Choroid plexus epithelial cell (primary cell): ENCODE data around the gene RUNX2.

Experiments
- DNase-seq: peaks from one replicate; pipeline ENCODE4 v3.0.0-alpha.2; 2010; ENCODE audit warnings: low read depth
- H3K4me3 ChIP-seq: 2 replicates; pipeline ENCODE4 v1.5.1; 2011; ENCODE audit warnings: low read depth, mild to moderate bottlenecking, control low read depth, low read length, moderate library complexity
- TF ChIP-seq, protein P1 (sequence below): conservative IDR thresholded peaks from 2 replicates; pipeline ENCODE4 v1.5.1; 2011; ENCODE audit warnings: low read depth, mild to moderate bottlenecking, control low read depth, inconsistent platforms, low read length, moderate library complexity

Gene RUNX2

GRCh38 chr6:45566882-45567281, 238.8 kb downstream of the RUNX2 start:
- DNase-seq, result peak; percentile 28
- TF ChIP-seq, protein P1, sequence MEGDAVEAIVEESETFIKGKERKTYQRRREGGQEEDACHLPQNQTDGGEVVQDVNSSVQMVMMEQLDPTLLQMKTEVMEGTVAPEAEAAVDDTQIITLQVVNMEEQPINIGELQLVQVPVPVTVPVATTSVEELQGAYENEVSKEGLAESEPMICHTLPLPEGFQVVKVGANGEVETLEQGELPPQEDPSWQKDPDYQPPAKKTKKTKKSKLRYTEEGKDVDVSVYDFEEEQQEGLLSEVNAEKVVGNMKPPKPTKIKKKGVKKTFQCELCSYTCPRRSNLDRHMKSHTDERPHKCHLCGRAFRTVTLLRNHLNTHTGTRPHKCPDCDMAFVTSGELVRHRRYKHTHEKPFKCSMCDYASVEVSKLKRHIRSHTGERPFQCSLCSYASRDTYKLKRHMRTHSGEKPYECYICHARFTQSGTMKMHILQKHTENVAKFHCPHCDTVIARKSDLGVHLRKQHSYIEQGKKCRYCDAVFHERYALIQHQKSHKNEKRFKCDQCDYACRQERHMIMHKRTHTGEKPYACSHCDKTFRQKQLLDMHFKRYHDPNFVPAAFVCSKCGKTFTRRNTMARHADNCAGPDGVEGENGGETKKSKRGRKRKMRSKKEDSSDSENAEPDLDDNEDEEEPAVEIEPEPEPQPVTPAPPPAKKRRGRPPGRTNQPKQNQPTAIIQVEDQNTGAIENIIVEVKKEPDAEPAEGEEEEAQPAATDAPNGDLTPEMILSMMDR, result no peak
- no peak overlapping the region for H3K4me3 ChIP-seq

- TF ChIP-seq, protein P1, result no peak
- no peak for DNase-seq
- H3K4me3 ChIP-seq, result no peak overlapping the region
These were observed 239.7 kb downstream of the RUNX2 start for GRCh38 chr6:45567879-45568278.

DNA sequence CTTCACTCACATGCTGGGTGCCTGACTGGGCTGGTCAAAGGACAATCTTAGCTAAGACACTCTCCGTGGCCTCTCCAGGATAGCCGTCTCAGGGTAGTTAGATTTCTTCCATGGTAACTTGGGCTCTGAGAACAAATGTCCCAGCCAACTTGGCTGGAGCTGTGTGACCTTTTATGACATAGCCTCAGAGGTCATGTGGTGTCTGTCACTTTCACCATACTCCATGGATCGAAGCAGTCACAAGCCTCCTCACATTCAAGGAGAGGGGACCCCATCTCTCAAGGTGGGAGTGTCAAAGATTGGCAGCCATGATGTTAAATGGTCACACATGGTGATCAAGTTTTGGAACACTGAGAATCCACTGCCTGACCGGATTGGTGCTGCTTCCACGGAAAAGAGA, 240.5 kb downstream of the RUNX2 start:
- TF ChIP-seq, protein P1, result no peak
- DNase-seq, result no peak

DNA sequence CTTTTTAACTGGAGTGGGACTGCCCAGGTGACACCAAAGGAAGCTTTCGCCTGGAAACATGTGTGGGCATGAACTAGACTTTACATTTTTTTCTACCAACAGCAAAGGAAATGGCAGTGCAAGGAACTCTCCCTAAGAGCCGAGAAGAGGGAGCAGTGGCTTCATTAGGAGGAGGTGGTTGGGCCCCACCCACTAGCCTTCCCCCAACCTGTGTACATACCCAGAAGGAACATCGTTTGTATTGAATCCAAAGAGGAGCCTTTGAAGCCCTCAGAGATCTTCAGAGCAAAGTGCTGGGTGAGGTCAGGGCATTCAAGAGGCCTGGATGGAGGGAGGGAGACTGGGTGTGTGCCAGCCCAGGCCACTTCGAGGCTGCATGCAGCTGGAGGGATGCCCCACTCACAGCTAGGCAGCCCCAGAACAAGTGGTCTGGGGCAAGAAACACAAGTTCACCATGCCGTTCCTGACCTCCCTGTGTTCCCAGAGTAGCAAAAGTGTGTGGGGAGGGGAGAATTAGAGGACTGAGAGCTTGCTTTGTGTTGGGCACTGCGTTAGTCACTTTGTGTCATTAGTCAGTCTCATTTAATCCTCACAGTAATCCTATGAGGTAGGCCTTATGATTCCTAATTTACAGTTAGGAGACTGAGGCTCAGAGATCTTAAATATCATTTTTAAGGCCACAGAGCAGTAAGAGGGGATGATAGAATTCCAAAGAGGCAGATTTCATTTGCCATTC, 241.2 kb downstream of the RUNX2 start:
- H3K4me3 ChIP-seq, result no peak overlapping the region
- DNase-seq, result no peak
- TF ChIP-seq, protein P1, result no peak

More for the DNA sequence above, 240.5 kb downstream of the RUNX2 start:
- no peak overlapping the region for H3K4me3 ChIP-seq

DNA sequence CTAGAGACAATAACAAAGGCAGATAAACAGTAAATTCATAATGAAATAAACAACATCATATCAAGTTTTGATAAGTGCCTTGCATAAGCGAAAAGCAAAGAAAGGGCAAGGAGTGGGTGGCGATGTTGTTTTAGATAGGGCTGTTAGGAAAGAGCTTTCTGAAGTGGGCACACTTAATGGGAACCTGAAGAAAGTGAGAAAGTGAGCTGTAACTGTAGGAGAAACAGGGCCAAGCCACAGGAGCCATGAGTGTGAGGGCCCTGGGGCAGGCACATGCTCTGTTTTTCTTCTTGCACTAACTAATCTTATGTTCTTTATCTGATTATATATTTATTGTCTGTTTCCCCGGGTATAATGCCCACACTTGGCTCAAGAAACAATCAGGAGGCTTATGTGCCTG, 243.0 kb downstream of the RUNX2 start:
- TF ChIP-seq, protein P1, result no peak

GRCh38 chr6:45572833-45573232, 244.7 kb downstream of the RUNX2 start:
- H3K4me3 ChIP-seq, result no peak overlapping the region
- TF ChIP-seq, protein P1, result no peak
- DNase-seq, result no peak

More for the DNA sequence above, 243.0 kb downstream of the RUNX2 start:
- DNase-seq, result no peak
- H3K4me3 ChIP-seq, result no peak overlapping the region

DNA sequence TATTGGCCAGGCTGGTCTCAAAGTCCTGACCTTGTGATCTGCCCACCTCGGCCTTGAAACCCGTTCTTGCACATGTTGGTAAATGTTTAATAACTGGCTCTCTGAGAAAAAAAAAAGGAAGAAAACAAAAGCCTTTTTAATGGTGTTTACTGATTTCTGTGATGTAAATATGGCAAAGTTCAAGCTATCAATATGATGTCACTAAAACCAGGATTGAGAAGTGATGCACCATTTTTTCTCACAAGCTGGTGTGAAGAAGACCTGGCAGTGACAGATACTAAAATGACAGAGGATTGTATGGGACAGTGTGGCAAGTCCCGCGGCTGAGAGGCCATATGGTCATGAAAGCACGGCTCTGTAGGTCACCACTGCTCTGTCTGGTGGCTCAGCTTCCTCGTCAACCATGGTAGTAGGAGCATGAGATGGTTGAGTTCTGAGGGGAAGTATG, 245.9 kb downstream of the RUNX2 start:
- H3K4me3 ChIP-seq, result no peak overlapping the region
- TF ChIP-seq, protein P1, result no peak
- no peak for DNase-seq
